Right cardiac atrium (tissue), 5 donors: ENCODE results near the gene ZSWIM9. TPM values are rescaled to one million over a fixed set of nuclear protein-coding genes. Genes with fewer than 3 reads are reported as not detected.
A peak's percentile ranks its signal among the peaks of the same experiment; 100 is the strongest.

ENCODE experiments used
- ATAC-seq, 2 donors: fragments of 200-7000 bp; cut with Tn5 transposase; one replicate each; pipeline versions ENCODE4 v1.8.0 to v1.9.1; 2020; ENCODE audit warnings: moderate library complexity in 2 of 2, mild to moderate bottlenecking in 1 of 2
- DNase-seq, 3 donors: peaks; one replicate each; pipeline ENCODE4 v3.0.0-alpha.2; 2020
- H3K27ac ChIP-seq: one replicate; pipeline ENCODE4 v1.5.1; 2013; ENCODE audit warnings: mild to moderate bottlenecking, low read length, control low read depth, moderate library complexity
- H3K27me3 ChIP-seq: one replicate; pipeline ENCODE4 v1.6.1; 2013; ENCODE audit not compliant: control insufficient read depth, insufficient read depth
- H3K4me1 ChIP-seq: one replicate; pipeline ENCODE4 v1.6.1; 2013; ENCODE audit warnings: low read length; ENCODE audit not compliant: control insufficient read depth, insufficient read depth
- H3K4me3 ChIP-seq: one replicate; pipeline ENCODE4 v1.5.1; 2013; ENCODE audit warnings: low read length, control low read depth
- H3K9me3 ChIP-seq: one replicate; pipeline ENCODE4 v1.6.1; 2013; ENCODE audit warnings: low read length; ENCODE audit not compliant: control insufficient read depth
- WGBS: extraction: QIAGEN DNeasy Blood & Tissue Kit; methylation state at CpG from one replicate; pipeline ENCODE4 v1.1.7; 2013; 5-methylcytosine and 5-hydroxymethylcytosine counted together
- intact Hi-C, 4 donors: fragments of 100-400 bp; cut with DNase I; formaldehyde crosslinking; loops; one replicate each; pipeline versions ENCODE4 v1.11.0 to v1.14.0; 2022 to 2023
- polyA plus RNA-seq: library from polyadenylated mRNA; stranded (reverse); fragments of 200-250 nt; gene quantifications from one replicate; pipeline ENCODE4 v1.2.3, GENCODE V29; 2013
- total RNA-seq, 4 donors: library from RNA; stranded (reverse); fragmentation: NEBNext Ultra II Directional; extraction: Animal tissue kit (Norgen Biotek cat#: 25700); gene quantifications; one replicate each; pipeline ENCODE4 v1.2.1, GENCODE V29; 2021
- donor health status: healthy with polysubstance abuse.
- donor health status: DM: no; HTN: yes; CAD: no.
- donor health status: DM: no; HTN: no; CAD: no.
- donor health status: DM: no; HTN: yes; CAD: no; lungs with severe emphysema.
- donor health status: DM: yes; HTN: yes; CAD: no.

ZSWIM9 gene
- total and polyA plus RNA-seq, 5 donors = 5.4 to 6.9 (median 6.1) TPM

GRCh38 chr19:48194041-48194843 is 23.8 kb downstream of the ZSWIM9 start:
- ATAC-seq (no peak), DNase-seq (no peak)
- 68% methylated on average over 36 of the region's 36 CpGs for WGBS
- intact Hi-C loops = no loop called here
- Histone ChIP-seq H3K4me1 (peaks cover 2% of the 10 kb centered on the region), H3K4me3 (no peak overlapping the region), H3K9me3 (no peaks in the 10 kb centered on the region), H3K27me3 (no peaks in the 10 kb centered on the region), H3K27ac (no peak overlapping the region)

GRCh38 chr19:48194844-48195830 is 24.7 kb downstream of the ZSWIM9 start:
- Histone ChIP-seq H3K4me3 (no peak overlapping the region), H3K9me3 (no peaks in the 10 kb centered on the region), H3K4me1 (peaks cover 2% of the 10 kb centered on the region), H3K27ac (no peak overlapping the region), H3K27me3 (no peaks in the 10 kb centered on the region)
- ATAC-seq = peak in 1 of 2 donors; percentile 16
- WGBS = 73% methylated on average over 95 of the region's 95 CpGs
- intact Hi-C loops = no loop called here
- no peak for DNase-seq

- H3K27me3 ChIP-seq = no peaks in the 10 kb centered on the region
- no peaks in the 10 kb centered on the region for H3K9me3 ChIP-seq
- peak in 1 of 3 donors; percentile 62 for DNase-seq
- no peak overlapping the region for H3K4me3 ChIP-seq
- ATAC-seq = peak; percentile 13 to 22
- H3K27ac ChIP-seq = no peak overlapping the region
- H3K4me1 ChIP-seq = peaks cover 2% of the 10 kb centered on the region
- intact Hi-C loops = no loop called here
- WGBS = 56% methylated on average over 23 of the region's 23 CpGs
Observed at GRCh38 chr19:48196321-48196763, 25.9 kb downstream of the ZSWIM9 start.

GRCh38 chr19:48196933-48197665 is 26.6 kb downstream of the ZSWIM9 start:
- ATAC-seq (peak; percentile 54 to 71), DNase-seq (no peak)
- Histone ChIP-seq H3K27ac (no peak overlapping the region), H3K4me1 (peaks cover 2% of the 10 kb centered on the region), H3K9me3 (no peaks in the 10 kb centered on the region), H3K27me3 (no peaks in the 10 kb centered on the region), H3K4me3 (no peak overlapping the region)
- 31% methylated on average over 13 of the region's 13 CpGs for WGBS
- intact Hi-C loops = no loop called here

GRCh38 chr19:48203222-48203793 is 32.8 kb downstream of the ZSWIM9 start:
- Histone ChIP-seq H3K27me3 (no peaks in the 10 kb centered on the region), H3K27ac (peak overlapping the region; percentile 53), H3K9me3 (no peaks in the 10 kb centered on the region), H3K4me1 (no peaks in the 10 kb centered on the region), H3K4me3 (peak overlapping the region; percentile 90)
- 20% methylated on average over 5 of the region's 5 CpGs for WGBS
- intact Hi-C loops = no loop called here
- ATAC-seq (no peak), DNase-seq (no peak)

GRCh38 chr19:48203794-48204628 is 33.5 kb downstream of the ZSWIM9 start:
- Histone ChIP-seq H3K4me3 (peak overlapping the region; percentile 90), H3K27me3 (no peaks in the 10 kb centered on the region), H3K4me1 (no peaks in the 10 kb centered on the region), H3K9me3 (no peaks in the 10 kb centered on the region), H3K27ac (peak overlapping the region; percentile 53)
- peak; percentile 95 to 98 (median 97) for DNase-seq
- ATAC-seq = peak; percentile 99 to 100
- intact Hi-C loops = no loop called here
- WGBS = under 1% methylated on average over 34 of the region's 34 CpGs

- whole genome bisulfite sequencing = 67% methylated on average over 9 of the region's 9 CpGs
- DNase-seq = no peak
- intact Hi-C loops = no loop called here
Observed at GRCh38 chr19:48206397-48207093, 36.1 kb downstream of the ZSWIM9 start.

GRCh38 chr19:48210005-48210404 is 39.5 kb downstream of the ZSWIM9 start:
- Histone ChIP-seq H3K9me3 (no peaks in the 10 kb centered on the region), H3K27ac (no peak overlapping the region), H3K4me3 (no peak overlapping the region), H3K27me3 (no peaks in the 10 kb centered on the region), H3K4me1 (no peaks in the 10 kb centered on the region)
- ATAC-seq (no peak), DNase-seq (no peak)
- 73% methylated on average over 3 of the region's 3 CpGs for whole genome bisulfite sequencing
- intact Hi-C loops = no loop called here

More at GRCh38 chr19:48206397-48207093, 36.1 kb downstream of the ZSWIM9 start:
- Histone ChIP-seq H3K9me3 (no peaks in the 10 kb centered on the region), H3K4me1 (no peaks in the 10 kb centered on the region), H3K27me3 (no peaks in the 10 kb centered on the region), H3K27ac (no peak overlapping the region), H3K4me3 (no peak overlapping the region)
- no peak for ATAC-seq

GRCh38 chr19:48213959-48214358 is 43.5 kb downstream of the ZSWIM9 start:
- H3K27ac ChIP-seq = no peak overlapping the region

More at GRCh38 chr19:48213959-48214358, 43.5 kb downstream of the ZSWIM9 start:
- intact Hi-C loops = no loop called here
- 90% methylated on average over 5 of the region's 5 CpGs for WGBS
- H3K9me3 ChIP-seq = no peaks in the 10 kb centered on the region
- H3K4me3 ChIP-seq = no peak overlapping the region
- no peaks in the 10 kb centered on the region for H3K4me1 ChIP-seq
- H3K27me3 ChIP-seq = no peaks in the 10 kb centered on the region
- DNase-seq (no peak), ATAC-seq (no peak)
